A549 (cell line): Measurements from ENCODE around the gene ABCA1. TPM values are rescaled to one million over a fixed set of nuclear protein-coding genes. Genes with fewer than 3 reads are reported as not detected.
A peak's percentile ranks its signal among the peaks of the same experiment; 100 is the strongest.

Source experiments
- ATAC-seq, 2 experiments: fragments of 200-7000 bp in 1 of 2; fragments of >200 bp in 1 of 2; cut with Nextera tagmentation in 1 of 2; cut with Tn5 transposase in 1 of 2; 3 replicates each; pipeline versions ENCODE4 v1.8.0 to v1.9.1; 2018 to 2020; ENCODE audit warnings: mild to moderate bottlenecking in 1 of 2, moderate library complexity in 1 of 2
- CTCF ChIA-PET: fragments of 300-600 bp; sonication (Branson Sonifier 250); formaldehyde crosslinking; extraction: SDS; loops from one replicate; lab custom pipeline; 2021; ENCODE audit warnings: antibody characterized with exemption, inconsistent platforms; lab: Yijun Ruan, JAX
- POLR2A ChIA-PET: fragments of 350-600 bp; formaldehyde crosslinking; extraction: SDS; loops from one replicate; lab custom pipeline; 2021; ENCODE audit warnings: antibody characterized with exemption, inconsistent platforms; lab: Yijun Ruan, JAX
- DNase-seq, 2 experiments: peaks; one replicate each; pipeline versions ENCODE4 v3.0.0 to v3.0.0-alpha.2; 2011 to 2016; ENCODE audit warnings: low read depth in 1 of 2, low spot score in 1 of 2
- FAIRE-seq: peaks from 2 replicates; lab custom pipeline; 2011; peaks lifted over from hg19 to GRCh38; lab: Jason Lieb, UNC
- H3K27ac ChIP-seq, 2 experiments: fragments of >200 bp; sonication (Bioruptor Twin); formaldehyde crosslinking; 3 replicates each; pipeline ENCODE4 v1.5.1; 2016 to 2017
- H3K4me1 ChIP-seq: fragments of >200 bp; sonication (Bioruptor Twin); formaldehyde crosslinking; 3 replicates; pipeline ENCODE4 v1.6.1; 2016
- H3K4me2 ChIP-seq: fragments of >200 bp; sonication (Bioruptor Twin); formaldehyde crosslinking; 3 replicates; pipeline ENCODE4 v1.6.1; 2016
- H3K4me3 ChIP-seq: fragments of >200 bp; sonication (Bioruptor Twin); formaldehyde crosslinking; 3 replicates; pipeline ENCODE4 v1.5.1; 2016
- H3K9me3 ChIP-seq: fragments of >200 bp; sonication (Bioruptor Twin); formaldehyde crosslinking; 3 replicates; pipeline ENCODE4 v1.6.1; 2016
- CHD2 ChIP-seq: fragments of 150-350 bp; IDR thresholded peaks from 2 replicates; pipeline ENCODE4 v1.6.1; 2014; ENCODE audit warnings: low read length; ENCODE audit not compliant: partially characterized antibody
- CHD4 ChIP-seq: fragments of 200-600 bp; sonication (generic); IDR thresholded peaks from 2 replicates; pipeline ENCODE4 v1.6.1; 2016; ENCODE audit warnings: antibody characterized with exemption, mild to moderate bottlenecking, borderline replicate concordance
- HDAC2 ChIP-seq: fragments of 200-600 bp; sonication (generic); IDR thresholded peaks from 2 replicates; pipeline ENCODE4 v1.6.1; 2016
- HES2 ChIP-seq: fragments of >200 bp; sonication (Bioruptor Twin); formaldehyde crosslinking; IDR thresholded peaks from 2 replicates; pipeline ENCODE4 v1.6.1; 2016
- HMGXB4 ChIP-seq: fragments of 250-450 bp; sonication (Bioruptor Pico); IDR thresholded peaks from 2 replicates; pipeline ENCODE4 v1.5.0; 2021; ENCODE audit warnings: mild to moderate bottlenecking, moderate library complexity, borderline replicate concordance
- HOXA7 ChIP-seq: fragments of 250-450 bp; sonication (Bioruptor Pico); IDR thresholded peaks from 2 replicates; pipeline ENCODE4 v1.5.0; 2020; ENCODE audit warnings: mild to moderate bottlenecking, moderate library complexity
- HOXB13 ChIP-seq: fragments of 250-450 bp; sonication (Bioruptor Pico); IDR thresholded peaks from 2 replicates; pipeline ENCODE4 v1.5.0; 2020; ENCODE audit warnings: low read depth, mild to moderate bottlenecking, moderate library complexity
- JUN ChIP-seq, 2 experiments: fragments of >200 bp; sonication (Bioruptor Twin); formaldehyde crosslinking; IDR thresholded peaks; 2 replicates in 1 of 2; 3 replicates in 1 of 2; pipeline ENCODE4 v1.6.1; 2016 to 2017
- KDM1A ChIP-seq: fragments of 200-600 bp; sonication (generic); IDR thresholded peaks from 2 replicates; pipeline ENCODE4 v1.6.1; 2016; ENCODE audit warnings: low read depth, mild to moderate bottlenecking
- MAZ ChIP-seq: fragments of 150-350 bp; IDR thresholded peaks from 2 replicates; pipeline ENCODE4 v1.6.1; 2014; ENCODE audit warnings: antibody characterized with exemption, low read depth, low read length, borderline replicate concordance
- NFE2L2 ChIP-seq: fragments of 150-350 bp; conservative IDR thresholded peaks from 2 replicates; pipeline ENCODE4 v1.6.1; 2014; ENCODE audit warnings: low read length
- NR3C1 ChIP-seq: fragments of >200 bp; sonication (Bioruptor Twin); formaldehyde crosslinking; IDR thresholded peaks from 3 replicates; pipeline ENCODE4 v1.6.1; 2017
- PBX3 ChIP-seq: IDR thresholded peaks from 2 replicates; pipeline ENCODE4 v1.6.1; 2012
- PHF8 ChIP-seq: fragments of 200-600 bp; sonication (generic); IDR thresholded peaks from 2 replicates; pipeline ENCODE4 v1.6.1; 2016; ENCODE audit warnings: low read depth, mild to moderate bottlenecking, antibody characterized with exemption, moderate library complexity, borderline replicate concordance
- POLR2A ChIP-seq: IDR thresholded peaks from 2 replicates; pipeline ENCODE4 v1.6.1; 2012; ENCODE audit warnings: mild to moderate bottlenecking, low read length
- POLR2AphosphoS2 ChIP-seq: conservative IDR thresholded peaks from 2 replicates; pipeline ENCODE4 v1.6.1; 2012; ENCODE audit warnings: low read length, improper control_type of control experiment, inconsistent platforms
- RAD21 ChIP-seq, 2 experiments: fragments of >200 bp in 1 of 2; sonication (Bioruptor Twin) in 1 of 2; formaldehyde crosslinking in 1 of 2; IDR thresholded peaks in 1 of 2; conservative IDR thresholded peaks in 1 of 2; 2 replicates in 1 of 2; 3 replicates in 1 of 2; pipeline ENCODE4 v1.6.1; 2012 to 2018; ENCODE audit warnings: inconsistent platforms in 1 of 2
- REST ChIP-seq: fragments of 200-600 bp; sonication (generic); IDR thresholded peaks from 2 replicates; pipeline ENCODE4 v1.6.1; 2016; ENCODE audit warnings: antibody characterized with exemption, mild to moderate bottlenecking, moderate library complexity
- SMC3 ChIP-seq: fragments of >200 bp; sonication (Bioruptor Twin); formaldehyde crosslinking; IDR thresholded peaks from 3 replicates; pipeline ENCODE4 v1.6.1; 2018; ENCODE audit warnings: inconsistent platforms
- TP53 ChIP-seq: fragments of 250-450 bp; sonication (Bioruptor Pico); IDR thresholded peaks from 2 replicates; pipeline ENCODE4 v1.5.0; 2021; ENCODE audit warnings: mild to moderate bottlenecking, moderate library complexity
- USF2 ChIP-seq: fragments of 450-650 bp; IDR thresholded peaks from 2 replicates; pipeline ENCODE4 v1.6.1; 2014; ENCODE audit warnings: antibody characterized with exemption
- ZFP36 ChIP-seq: fragments of 450-650 bp; IDR thresholded peaks from 2 replicates; pipeline ENCODE4 v1.6.1; 2014; ENCODE audit warnings: borderline replicate concordance; ENCODE audit not compliant: partially characterized antibody
- WGBS: methylation state at CpG from one replicate; pipeline ENCODE4 v1.1.6; 2017; ENCODE audit errors: missing lambda C conversion rate; 5-methylcytosine and 5-hydroxymethylcytosine counted together
- polyA plus RNA-seq, 4 experiments: library from polyadenylated mRNA; depleted of rRNA in 3 of 4; stranded (reverse); fragments of >200 nt; fragmentation: RNase III in 1 of 4; extraction: RNeasy Plus Mini Kit Qiagen cat#74134 plus additional on column Dnase treatment in 1 of 4; gene quantifications; 2 replicates in 3 of 4; 3 replicates in 1 of 4; pipeline ENCODE4 v1.2.3, GENCODE V29; 2011 to 2017

Gene ABCA1
- polyA plus RNA-seq, 2 of the 4 experiments (the other 2 are of a cell fraction): 3.6 to 12.0 TPM

GRCh38 chr9:104746798-104747197 lies 181.2 kb downstream of the ABCA1 start:
- ChIA-PET CTCF (interaction anchor here (0.6 to 1.1 kb wide), 2 partner anchors 22 to 252 kb away, joined by 3 read pairs; no protein-coding TSS in a partner anchor), POLR2A (interaction anchor here (1.2 to 2.0 kb wide), 3 partner anchors 13 to 653 kb away, joined by 3 to 8 read pairs (median 4); partner anchors contain the start of gene NIPSNAP3B)
- DNase-seq: no peak
- FAIRE-seq: no peak
- Histone ChIP-seq H3K27ac (peak overlapping the region; percentile 96 to 98), H3K4me2 (peak overlapping the region; percentile 85), H3K4me1 (peaks cover 13% of the 10 kb centered on the region; the same call in 2 of the 3 replicates), H3K4me3 (peak overlapping the region; percentile 87), H3K9me3 (no peaks in the 10 kb centered on the region)
- TF ChIP-seq PHF8 (no peak), CHD2 (no peak), NR3C1 (no peak), TP53 (no peak), HES2 (no peak), REST (no peak), CHD4 (no peak), PBX3 (no peak), POLR2A (no peak), SMC3 (no peak)
- peak in 1 of 2 experiments; percentile 6; a peak in 1 of 6 replicates for ATAC-seq
- 0% methylated on average over 1 of the region's 1 CpG for WGBS

GRCh38 chr9:104746285-104746684 lies 181.7 kb downstream of the ABCA1 start:
- no peaks in the 10 kb centered on the region for H3K9me3 ChIP-seq
- H3K4me1 ChIP-seq: peaks cover 13% of the 10 kb centered on the region; the same call in 2 of the 3 replicates
- H3K4me3 ChIP-seq: no peak overlapping the region
- peak overlapping the region; percentile 85 for H3K4me2 ChIP-seq
- POLR2A ChIA-PET: interaction anchor here (1.2 kb wide), 1 partner anchor 653 kb away, joined by 3 read pairs; no protein-coding TSS in a partner anchor
- DNase-seq: no peak
- 87% methylated on average over 2 of the region's 2 CpGs for WGBS
- no peak overlapping the region for H3K27ac ChIP-seq
- no peak for TF ChIP-seq HOXA7
- TF ChIP-seq KDM1A: no peak
- no peak for TF ChIP-seq TP53
- no peak for TF ChIP-seq RAD21 (conservative IDR thresholded peaks at IDR 0.05 in 1 of 2, IDR thresholded peaks at IDR 0.05 in 1 of 2)
- no peak for TF ChIP-seq HMGXB4 (CRISPR knock-in tag)
- TF ChIP-seq USF2: no peak
- no peak for TF ChIP-seq JUN (IDR thresholded peaks at IDR 0.05)
- TF ChIP-seq PHF8: no peak
- no peak for TF ChIP-seq SMC3
- TF ChIP-seq NFE2L2: no peak
- no peak for TF ChIP-seq HOXB13
- no peak for TF ChIP-seq HDAC2
- TF ChIP-seq ZFP36: no peak
- no peak for TF ChIP-seq MAZ
- no peak for TF ChIP-seq POLR2AphosphoS2
- CTCF ChIA-PET: interaction anchor here (0.6 to 1.1 kb wide), 2 partner anchors 22 to 686 kb away, joined by 3 read pairs; no protein-coding TSS in a partner anchor
- FAIRE-seq: no peak
- ATAC-seq: no peak
